H9 (cell line): ENCODE data around the gene OSBPL10. TPM values are rescaled to one million over a fixed set of nuclear protein-coding genes. Genes with fewer than 3 reads are reported as not detected.

Experiments
- DNase-seq: peaks from one replicate; pipeline ENCODE4 v3.0.0-alpha.2; 2017
- H2AFZ ChIP-seq: one replicate; pipeline ENCODE4 v1.6.1; 2013; ENCODE audit warnings: mild to moderate bottlenecking, low read length, control low read depth, moderate library complexity
- H2AK5ac ChIP-seq: 2 replicates; pipeline ENCODE4 v1.6.1; 2013; ENCODE audit warnings: low read length, control low read depth, mixed read lengths; ENCODE audit not compliant: insufficient read length
- H2BK120ac ChIP-seq: one replicate; pipeline ENCODE4 v1.6.1; 2013; ENCODE audit warnings: low read depth, mild to moderate bottlenecking, low read length, control low read depth, inconsistent platforms; ENCODE audit not compliant: poor library complexity, severe bottlenecking
- H2BK12ac ChIP-seq: 2 replicates; pipeline ENCODE4 v1.6.1; 2013; ENCODE audit warnings: low read length, control low read depth, mixed read lengths, low read depth; ENCODE audit not compliant: insufficient read length
- H2BK15ac ChIP-seq: 2 replicates; pipeline ENCODE4 v1.6.1; 2013; ENCODE audit warnings: low read depth, low read length, control low read depth
- H2BK20ac ChIP-seq: one replicate; pipeline ENCODE4 v1.6.1; 2013; ENCODE audit warnings: low read depth, mild to moderate bottlenecking, low read length, control low read depth, inconsistent platforms; ENCODE audit not compliant: poor library complexity, severe bottlenecking
- H2BK5ac ChIP-seq: 2 replicates; pipeline ENCODE4 v1.6.1; 2013; ENCODE audit warnings: low read length, control low read depth, mixed read lengths; ENCODE audit not compliant: insufficient read length
- H3K14ac ChIP-seq: 2 replicates; pipeline ENCODE4 v1.6.1; 2013; ENCODE audit warnings: low read length, control low read depth; ENCODE audit not compliant: insufficient read depth
- H3K18ac ChIP-seq: 2 replicates; pipeline ENCODE4 v1.6.1; 2013; ENCODE audit warnings: low read depth, mild to moderate bottlenecking, mixed read lengths, low read length, control low read depth; ENCODE audit not compliant: insufficient read length
- H3K23ac ChIP-seq: 2 replicates; pipeline ENCODE4 v1.6.1; 2013; ENCODE audit warnings: low read length, control low read depth, mixed read lengths, low read depth; ENCODE audit not compliant: insufficient read length
- H3K23me2 ChIP-seq: 2 replicates; pipeline ENCODE4 v1.6.1; 2013; ENCODE audit warnings: low read depth, mild to moderate bottlenecking, mixed read lengths, low read length, control low read depth; ENCODE audit not compliant: insufficient read length, poor library complexity, severe bottlenecking
- H3K27ac ChIP-seq: 2 replicates; pipeline ENCODE4 v1.5.1; 2013; ENCODE audit warnings: low read length, control low read depth, mixed read lengths, low read depth; ENCODE audit not compliant: insufficient read length
- H3K27me3 ChIP-seq: 2 replicates; pipeline ENCODE4 v1.6.1; 2013; ENCODE audit warnings: low read length, control low read depth, inconsistent platforms; ENCODE audit not compliant: insufficient read depth
- H3K4ac ChIP-seq: 2 replicates; pipeline ENCODE4 v1.6.1; 2013; ENCODE audit warnings: low read depth, mild to moderate bottlenecking, control low read depth, inconsistent platforms, low read length, moderate library complexity
- H3K4me1 ChIP-seq: 2 replicates; pipeline ENCODE4 v1.6.1; 2013; ENCODE audit warnings: low read length, control low read depth, inconsistent platforms; ENCODE audit not compliant: insufficient read depth
- H3K4me2 ChIP-seq: 2 replicates; pipeline ENCODE4 v1.6.1; 2013; ENCODE audit warnings: low read length, control low read depth, mixed read lengths; ENCODE audit not compliant: insufficient read length, insufficient read depth
- H3K56ac ChIP-seq: 2 replicates; pipeline ENCODE4 v1.6.1; 2013; ENCODE audit warnings: low read depth, mild to moderate bottlenecking, mixed read lengths, low read length, control low read depth; ENCODE audit not compliant: insufficient read length
- H3K79me1 ChIP-seq: 2 replicates; pipeline ENCODE4 v1.6.1; 2013; ENCODE audit warnings: low read depth, mild to moderate bottlenecking, moderate library complexity, low read length, control low read depth, inconsistent platforms; ENCODE audit not compliant: insufficient read depth, poor library complexity, severe bottlenecking
- H3K79me2 ChIP-seq: 2 replicates; pipeline ENCODE4 v1.6.1; 2013; ENCODE audit warnings: low read length, control low read depth, inconsistent platforms; ENCODE audit not compliant: insufficient read depth
- H3K9ac ChIP-seq: 2 replicates; pipeline ENCODE4 v1.6.1; 2013; ENCODE audit warnings: low read length, control low read depth, mixed read lengths; ENCODE audit not compliant: insufficient read length; ENCODE audit errors: extremely low read depth
- H3K9me3 ChIP-seq: one replicate; pipeline ENCODE4 v1.6.1; 2013; ENCODE audit warnings: low read depth, low read length, inconsistent platforms; ENCODE audit not compliant: control insufficient read depth
- H3T11ph ChIP-seq: one replicate; pipeline ENCODE4 v1.6.1; 2013; ENCODE audit warnings: mild to moderate bottlenecking, low read length, control low read depth, inconsistent platforms
- H4K20me1 ChIP-seq: one replicate; pipeline ENCODE4 v1.6.1; 2013; ENCODE audit not compliant: control insufficient read depth, insufficient read length, insufficient read depth
- H4K5ac ChIP-seq: 2 replicates; pipeline ENCODE4 v1.6.1; 2013; ENCODE audit warnings: low read depth, mild to moderate bottlenecking, mixed read lengths, low read length, control low read depth; ENCODE audit not compliant: insufficient read length
- H4K8ac ChIP-seq: replicated peaks from 2 replicates; pipeline ENCODE4 v1.6.1; 2013; ENCODE audit warnings: low read length, control low read depth, mixed read lengths, low read depth; ENCODE audit not compliant: insufficient read length
- H4K91ac ChIP-seq: 2 replicates; pipeline ENCODE4 v1.6.1; 2013; ENCODE audit warnings: low read depth, mild to moderate bottlenecking, moderate library complexity, mixed read lengths, low read length, control low read depth; ENCODE audit not compliant: insufficient read length
- H3K27ac Mint-ChIP-seq, 3 experiments: 2 replicates in 2 of 3; 3 replicates in 1 of 3; pipeline ENCODE4 v1.8.0; 2020 to 2021; ENCODE audit warnings: mixed read lengths in 3 of 3, mild to moderate bottlenecking in 1 of 3, moderate library complexity in 1 of 3
- H3K27me3 Mint-ChIP-seq: 2 replicates; pipeline ENCODE4 v1.8.0; 2021; ENCODE audit warnings: low read depth, mild to moderate bottlenecking, moderate library complexity, mixed read lengths
- H3K36me3 Mint-ChIP-seq, 3 experiments: 2 replicates in 2 of 3; 3 replicates in 1 of 3; pipeline ENCODE4 v1.8.0; 2020 to 2021; ENCODE audit warnings: low read depth in 3 of 3, mixed read lengths in 3 of 3; ENCODE audit not compliant: insufficient read depth in 1 of 3
- H3K4me1 Mint-ChIP-seq, 2 experiments: 2 replicates each; pipeline ENCODE4 v1.8.0; 2020; ENCODE audit warnings: mixed read lengths in 2 of 2
- H3K4me3 Mint-ChIP-seq, 2 experiments: 2 replicates in 1 of 2; 3 replicates in 1 of 2; pipeline ENCODE4 v1.8.0; 2020 to 2021; ENCODE audit warnings: mild to moderate bottlenecking in 2 of 2, mixed read lengths in 2 of 2, moderate library complexity in 1 of 2
- H3K9me3 Mint-ChIP-seq, 2 experiments: 2 replicates in 1 of 2; 3 replicates in 1 of 2; pipeline ENCODE4 v1.8.0; 2020; ENCODE audit warnings: mild to moderate bottlenecking in 2 of 2, mixed read lengths in 2 of 2, moderate library complexity in 1 of 2
- WGBS: extraction: QIAGEN DNeasy Blood & Tissue Kit; methylation state at CpG from one replicate; pipeline ENCODE4 v1.1.7; 2013; ENCODE audit warnings: missing lambda C conversion rate, low lambda C conversion rate, mixed read lengths; ENCODE audit not compliant: insufficient read length; ENCODE audit errors: extremely low coverage; 5-methylcytosine and 5-hydroxymethylcytosine counted together
- total RNA-seq: library from RNA; stranded (reverse); gene quantifications from 2 replicates; pipeline ENCODE4 v1.2.1, GENCODE V29; 2021
- TF ChIP-seq, protein P1 (sequence below): fragments of 200-600 bp; sonication (generic); conservative IDR thresholded peaks from 3 replicates; pipeline ENCODE4 v1.8.0; 2021; ENCODE audit warnings: antibody characterized with exemption, mild to moderate bottlenecking

The OSBPL10 gene
- total RNA-seq, 1 experiment from 2014 or later, result 42.7 TPM

DNA sequence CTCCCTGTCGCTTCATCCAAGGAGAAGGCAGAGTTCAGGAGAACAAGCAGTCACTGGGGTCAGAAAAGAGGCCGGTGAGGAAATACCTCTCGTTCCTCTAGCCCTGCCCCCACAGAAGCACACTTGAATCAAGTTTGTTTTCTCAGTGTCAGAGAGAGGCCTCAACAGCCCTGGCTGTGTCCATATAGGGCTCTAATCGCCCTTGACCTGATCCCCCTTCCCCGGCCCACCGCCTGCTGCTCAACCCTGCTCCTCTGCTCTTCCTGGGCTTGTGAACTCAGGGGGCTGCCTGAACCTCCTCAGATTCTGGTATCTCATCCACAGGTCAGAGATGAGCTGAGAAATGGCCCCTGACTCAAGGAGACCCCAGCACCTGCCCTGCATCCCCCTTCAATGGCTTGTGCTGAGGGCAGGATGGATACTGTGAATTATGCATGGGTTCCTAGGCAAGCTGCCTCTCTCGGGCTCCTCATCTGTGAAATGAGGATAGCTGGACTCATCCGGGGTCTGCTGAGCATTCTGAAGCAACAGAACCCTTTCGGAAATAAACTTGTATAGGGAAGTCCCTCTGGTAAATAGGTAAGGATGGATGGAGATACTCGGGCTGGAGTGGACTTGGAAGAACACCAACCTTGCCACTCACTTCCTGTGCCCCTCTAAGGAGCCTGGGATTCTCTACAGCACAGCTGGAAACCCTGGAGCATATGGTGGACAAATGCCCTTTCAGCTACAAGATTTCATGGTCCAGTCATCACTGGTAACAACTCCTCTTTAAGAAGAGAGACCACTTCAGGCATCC is 300.8 kb downstream of the OSBPL10 start:
- Histone ChIP-seq H3K4me2 (no peak overlapping the region), H4K20me1 (no peaks in the 10 kb centered on the region), H2BK5ac (no peak overlapping the region), H3K27me3 (no peaks in the 10 kb centered on the region), H3K79me1 (no peaks in the 10 kb centered on the region), H3K56ac (no peak overlapping the region), H3K14ac (no peak overlapping the region; the same call in 1 of the 2 replicates), H4K5ac (no peak overlapping the region), H2BK120ac (no peak overlapping the region), H3K27ac (no peak overlapping the region), H3K4me1 (no peaks in the 10 kb centered on the region), H3T11ph (no peak overlapping the region), H4K91ac (no peak overlapping the region), H3K4ac (no peak overlapping the region), H3K23me2 (no peaks in the 10 kb centered on the region), H3K9ac (no peak overlapping the region), H3K23ac (no peak overlapping the region), H2AK5ac (no peak overlapping the region), H2BK12ac (no peak overlapping the region), H3K9me3 (no peaks in the 10 kb centered on the region), H2BK20ac (no peak overlapping the region), H3K18ac (no peak overlapping the region), H4K8ac (no peak overlapping the region), H2BK15ac (no peak overlapping the region), H3K79me2 (no peaks in the 10 kb centered on the region), H2AFZ (no peak overlapping the region)
- TF ChIP-seq, protein P1, sequence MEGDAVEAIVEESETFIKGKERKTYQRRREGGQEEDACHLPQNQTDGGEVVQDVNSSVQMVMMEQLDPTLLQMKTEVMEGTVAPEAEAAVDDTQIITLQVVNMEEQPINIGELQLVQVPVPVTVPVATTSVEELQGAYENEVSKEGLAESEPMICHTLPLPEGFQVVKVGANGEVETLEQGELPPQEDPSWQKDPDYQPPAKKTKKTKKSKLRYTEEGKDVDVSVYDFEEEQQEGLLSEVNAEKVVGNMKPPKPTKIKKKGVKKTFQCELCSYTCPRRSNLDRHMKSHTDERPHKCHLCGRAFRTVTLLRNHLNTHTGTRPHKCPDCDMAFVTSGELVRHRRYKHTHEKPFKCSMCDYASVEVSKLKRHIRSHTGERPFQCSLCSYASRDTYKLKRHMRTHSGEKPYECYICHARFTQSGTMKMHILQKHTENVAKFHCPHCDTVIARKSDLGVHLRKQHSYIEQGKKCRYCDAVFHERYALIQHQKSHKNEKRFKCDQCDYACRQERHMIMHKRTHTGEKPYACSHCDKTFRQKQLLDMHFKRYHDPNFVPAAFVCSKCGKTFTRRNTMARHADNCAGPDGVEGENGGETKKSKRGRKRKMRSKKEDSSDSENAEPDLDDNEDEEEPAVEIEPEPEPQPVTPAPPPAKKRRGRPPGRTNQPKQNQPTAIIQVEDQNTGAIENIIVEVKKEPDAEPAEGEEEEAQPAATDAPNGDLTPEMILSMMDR, result no peak
- no CpG with 5 or more reads among the region's 10 CpGs for WGBS
- Mint-ChIP-seq H3K9me3 (no peaks in the 10 kb centered on the region), H3K27me3 (no peaks in the 10 kb centered on the region), H3K4me3 (no peak overlapping the region), H3K27ac (peak overlapping the region in 1 of 3 experiments; percentile 36; a peak in 2 of 7 replicates), H3K4me1 (peaks cover 21 to 25% of the 10 kb centered on the region in 2 experiments), H3K36me3 (peaks cover 25 to 35% (median 27%) of the 10 kb centered on the region in 3 experiments; a peak in 6 of 7 replicates)
- DNase-seq, result no peak
